ENCODE results near the gene KRT80.

KRT80 gene

GRCh38 chr12:52210925-52211650, 19.3 kb upstream of the KRT80 start:
- DNase-seq: no peak

- no peak for DNase-seq
Measured at GRCh38 chr12:52210186-52210924, 18.5 kb upstream of the KRT80 start.

GRCh38 chr12:52209321-52209720, 17.5 kb upstream of the KRT80 start:
- no peak for DNase-seq

- no peak for DNase-seq
Measured at GRCh38 chr12:52208424-52209165, 16.8 kb upstream of the KRT80 start.

GRCh38 chr12:52207895-52208294, 16.1 kb upstream of the KRT80 start:
- no peak for DNase-seq

- DNase-seq: no peak
Measured at GRCh38 chr12:52207106-52207505, 15.3 kb upstream of the KRT80 start.

GRCh38 chr12:52206304-52207040, 14.7 kb upstream of the KRT80 start:
- no peak for DNase-seq

GRCh38 chr12:52205612-52206303, 13.9 kb upstream of the KRT80 start:
- no peak for DNase-seq

- DNase-seq: no peak
Measured at GRCh38 chr12:52204931-52205505, 13.2 kb upstream of the KRT80 start.

- no peak for DNase-seq
Measured at GRCh38 chr12:52204095-52204930, 12.5 kb upstream of the KRT80 start.

GRCh38 chr12:52203079-52203921, 11.5 kb upstream of the KRT80 start:
- no peak for DNase-seq

GRCh38 chr12:52202361-52203078, 10.7 kb upstream of the KRT80 start:
- DNase-seq: no peak

GRCh38 chr12:52201451-52201839, 9.6 kb upstream of the KRT80 start:
- no peak for DNase-seq

GRCh38 chr12:52200781-52201450, 9.1 kb upstream of the KRT80 start:
- no peak for DNase-seq

- no peak for DNase-seq
Measured at GRCh38 chr12:52200086-52200780, 8.4 kb upstream of the KRT80 start.

GRCh38 chr12:52199294-52199919, 7.6 kb upstream of the KRT80 start:
- DNase-seq: no peak

GRCh38 chr12:52198454-52199215, 6.8 kb upstream of the KRT80 start:
- DNase-seq: no peak

Data from activated gamma-delta T cell (primary cell).